HG02588 (cell line): ENCODE measurements around the gene TRIM15.
"Not testable (repeated sequence)": the region's sequence is repeated elsewhere in the genome, so short reads cannot be mapped to it uniquely, and the experiment has no call there.

Source experiments
- ATAC-seq: cut with Tn5 transposase; IDR thresholded peaks from one replicate; pipeline ENCODE4 v1.9.1; 2021; ENCODE audit warnings: mild to moderate bottlenecking, moderate library complexity; ENCODE audit not compliant: unreplicated experiment

The TRIM15 gene

GRCh38 chr6:30163090-30163917 lies at the start of gene TRIM15:
TSS of gene TRIM15 (plus strand) at chr6:30163546. CDS start at chr6:30163685, 139 bp downstream.
- ATAC-seq: no peak

GRCh38 chr6:30113841-30114240 lies 49.5 kb upstream of the TRIM15 start:
- ATAC-seq: no peak

- no peak for ATAC-seq
These were observed 46.6 kb upstream of the TRIM15 start for GRCh38 chr6:30116724-30117123.

- ATAC-seq: not testable (repeated sequence)
These were observed 44.7 kb upstream of the TRIM15 start for GRCh38 chr6:30118691-30119090.

- ATAC-seq: no peak
These were observed 41.6 kb upstream of the TRIM15 start for GRCh38 chr6:30121446-30122366.

- ATAC-seq: no peak
These were observed 40.8 kb upstream of the TRIM15 start for GRCh38 chr6:30122515-30122914.

- ATAC-seq: no peak
These were observed 35.9 kb upstream of the TRIM15 start for GRCh38 chr6:30127238-30128093.

GRCh38 chr6:30129265-30130178 lies 33.8 kb upstream of the TRIM15 start:
- ATAC-seq: no peak

- no peak for ATAC-seq
These were observed 33.1 kb upstream of the TRIM15 start for GRCh38 chr6:30130179-30130679.

GRCh38 chr6:30130887-30131862 lies 32.2 kb upstream of the TRIM15 start:
- ATAC-seq: no peak

GRCh38 chr6:30131947-30132497 lies 31.3 kb upstream of the TRIM15 start:
- ATAC-seq: no peak

GRCh38 chr6:30135147-30135546 lies 28.2 kb upstream of the TRIM15 start:
- no peak for ATAC-seq

GRCh38 chr6:30135757-30136156 lies 27.6 kb upstream of the TRIM15 start, which contains the start of gene TRIM40:
TSS of gene TRIM40 (plus strand) at chr6:30136140. CDS start at chr6:30137037, 897 bp downstream.
- ATAC-seq: no peak

GRCh38 chr6:30136570-30137286 lies 26.6 kb upstream of the TRIM15 start:
- ATAC-seq: no peak

- not testable (repeated sequence) for ATAC-seq
These were observed 23.1 kb upstream of the TRIM15 start for GRCh38 chr6:30140240-30140639.

GRCh38 chr6:30142665-30143064 lies 20.7 kb upstream of the TRIM15 start:
- no peak for ATAC-seq

GRCh38 chr6:30143780-30144179 lies 19.6 kb upstream of the TRIM15 start:
- no peak for ATAC-seq
